Hematopoietic multipotent progenitor cell treated with erythropoietin and hydrocortisone succinate and interleukin-3 and kit ligand, for 6 days (in vitro differentiated cells): ENCODE results near the gene NAV2.

Source experiments
- DNase-seq: peaks from one replicate; pipeline ENCODE4 v3.0.0-alpha.2; 2015

NAV2 gene

DNA sequence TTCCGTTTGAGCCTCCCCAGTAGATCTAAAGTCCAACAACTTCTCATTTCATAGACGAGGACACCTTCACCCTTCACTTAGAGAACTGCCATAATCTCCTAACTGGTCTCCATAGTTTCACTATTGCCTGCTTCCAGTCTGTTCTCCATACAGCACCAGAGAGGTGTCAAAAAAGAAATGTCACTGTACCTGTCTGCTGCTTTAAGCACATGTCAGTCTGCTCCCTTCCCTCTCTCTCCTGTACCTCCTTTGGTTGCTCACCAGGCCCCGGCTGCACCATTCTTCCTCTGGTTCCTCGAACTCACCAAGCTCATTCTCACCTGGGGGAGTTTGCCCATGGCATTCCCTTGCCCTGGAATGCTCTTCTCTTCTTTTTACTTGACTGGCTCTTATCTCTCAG is 75.8 kb downstream of the NAV2 start:
- DNase-seq: no peak

DNA sequence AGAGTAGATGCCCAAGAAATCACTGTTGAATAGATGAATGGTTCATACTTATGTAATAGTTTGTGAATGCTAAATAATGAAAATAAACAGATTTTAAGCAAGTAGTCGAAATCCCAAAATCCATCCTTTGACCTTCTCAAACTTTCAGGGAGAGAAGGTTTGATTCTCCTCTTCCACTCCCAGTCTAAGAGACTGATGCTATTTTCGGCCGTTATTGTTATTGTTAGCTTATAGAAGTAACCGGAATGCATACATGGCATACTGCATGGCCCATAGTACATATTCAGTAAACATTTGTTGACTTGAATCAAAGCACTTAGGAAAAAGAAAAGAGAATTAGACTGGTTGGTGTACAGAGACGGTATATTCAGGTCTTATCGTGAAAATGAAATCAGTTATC is 76.6 kb downstream of the NAV2 start:
- no peak for DNase-seq

DNA sequence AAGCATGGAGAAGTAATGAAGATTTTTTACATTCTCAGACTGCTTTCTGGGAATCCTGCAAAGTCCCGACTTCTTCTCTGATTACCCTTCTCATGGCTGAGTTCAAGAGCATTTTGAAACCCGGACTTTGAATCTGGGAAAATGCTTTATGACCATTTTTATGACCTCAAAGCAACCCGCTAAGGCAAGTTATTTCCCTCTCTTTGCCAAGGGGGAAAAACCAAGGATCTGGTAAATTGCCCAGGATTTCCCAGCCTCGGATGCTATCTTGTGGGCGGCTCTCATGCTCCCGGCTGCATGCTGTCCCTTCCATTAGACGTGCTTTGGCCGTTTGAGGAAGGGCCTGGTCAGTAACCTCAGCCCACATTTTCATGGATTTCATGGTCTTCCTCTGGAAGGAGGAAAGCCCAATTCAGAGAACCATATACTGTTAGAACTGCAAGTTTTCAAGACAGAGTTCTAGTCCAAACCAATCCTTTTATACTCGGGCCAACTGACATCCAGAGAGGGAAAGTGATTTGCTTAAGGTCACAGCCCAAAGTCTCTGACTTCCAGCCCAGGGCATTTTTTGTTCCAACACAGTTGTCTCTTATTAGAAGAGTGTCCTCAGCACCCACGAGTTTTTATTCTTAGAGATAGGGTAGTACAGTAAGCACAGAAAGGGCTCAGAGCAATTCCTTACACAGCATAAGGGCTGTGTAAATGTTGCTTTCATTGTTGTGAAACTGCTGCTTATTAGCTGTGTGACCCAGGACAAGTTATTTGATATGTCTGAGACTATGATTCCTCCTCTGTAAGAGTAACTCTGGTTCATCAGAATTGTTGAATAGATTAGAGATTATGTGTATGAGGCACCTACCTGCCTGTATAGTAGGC is 77.4 kb downstream of the NAV2 start:
- DNase-seq: no peak

DNA sequence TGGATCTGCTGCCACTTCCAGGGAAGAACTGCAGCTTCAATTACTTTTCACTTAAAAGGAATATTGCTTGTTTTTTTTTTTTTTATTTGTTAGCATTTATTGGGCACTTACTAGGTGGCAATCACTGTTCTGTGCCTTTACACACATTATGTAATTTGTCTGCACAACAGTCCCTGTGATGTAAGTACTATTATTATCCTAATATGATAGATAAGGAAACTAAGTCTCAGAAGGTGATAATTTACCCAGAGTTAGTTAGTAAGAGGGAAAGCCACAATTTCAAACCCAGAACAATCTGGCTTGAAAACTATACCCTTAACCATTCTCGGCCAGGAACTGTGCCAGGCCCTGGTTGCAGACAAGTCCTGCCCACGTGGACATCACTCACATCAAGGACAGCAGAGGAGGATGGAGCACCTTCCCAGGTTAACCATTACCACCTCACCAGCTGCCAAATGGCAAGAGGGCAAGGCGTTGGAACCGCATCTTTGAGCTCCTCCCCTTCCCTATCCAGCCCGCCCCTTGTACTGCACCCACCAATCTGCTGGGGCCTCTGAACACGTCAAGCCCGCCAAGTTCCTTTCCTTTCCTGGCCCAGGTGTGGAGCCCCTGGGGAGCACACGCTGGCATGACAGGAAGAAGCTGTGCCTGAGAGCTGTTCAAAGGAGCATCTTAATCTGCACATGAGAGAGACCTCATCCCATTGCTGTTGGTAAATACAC is 78.4 kb downstream of the NAV2 start:
- no peak for DNase-seq

DNA sequence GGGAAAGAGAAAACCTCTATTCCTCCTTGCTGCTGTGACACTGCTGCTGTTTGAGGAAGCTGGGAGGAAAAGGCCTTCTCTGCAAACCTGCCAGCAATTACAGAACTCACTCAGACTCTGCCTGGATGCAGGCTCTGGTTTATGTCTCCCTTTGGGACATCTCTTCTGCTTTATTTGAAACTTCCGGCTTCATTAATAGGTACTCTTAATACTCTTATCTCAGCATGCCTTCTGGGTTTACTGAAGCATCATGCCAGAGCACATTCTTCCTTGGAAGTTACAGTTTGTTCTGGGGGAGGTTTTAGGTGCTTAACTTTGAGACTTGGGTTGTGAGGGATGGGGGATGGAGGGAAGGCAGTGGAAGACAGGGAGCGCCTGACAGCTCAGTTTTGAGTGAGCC is 79.9 kb downstream of the NAV2 start:
- DNase-seq: no peak

DNA sequence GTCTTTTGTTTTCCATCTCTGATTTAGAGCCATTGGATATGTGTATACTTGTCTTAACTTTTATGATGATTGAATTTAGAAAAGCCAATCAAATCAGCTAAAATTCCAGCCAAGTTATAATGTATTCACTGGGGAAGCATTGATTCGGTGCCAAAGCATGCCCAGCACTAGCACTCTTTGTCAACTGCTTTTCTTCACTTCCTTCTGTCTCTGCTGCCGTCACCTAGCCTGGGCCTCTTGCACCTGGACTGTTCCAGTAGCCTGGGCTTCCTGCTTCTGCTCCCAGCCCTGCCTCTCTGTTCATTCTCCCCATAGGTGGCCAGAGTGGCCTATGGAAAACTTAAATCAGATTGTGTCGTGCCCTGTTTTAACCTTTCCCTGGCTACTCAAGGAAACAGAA is 80.7 kb downstream of the NAV2 start:
- no peak for DNase-seq

DNA sequence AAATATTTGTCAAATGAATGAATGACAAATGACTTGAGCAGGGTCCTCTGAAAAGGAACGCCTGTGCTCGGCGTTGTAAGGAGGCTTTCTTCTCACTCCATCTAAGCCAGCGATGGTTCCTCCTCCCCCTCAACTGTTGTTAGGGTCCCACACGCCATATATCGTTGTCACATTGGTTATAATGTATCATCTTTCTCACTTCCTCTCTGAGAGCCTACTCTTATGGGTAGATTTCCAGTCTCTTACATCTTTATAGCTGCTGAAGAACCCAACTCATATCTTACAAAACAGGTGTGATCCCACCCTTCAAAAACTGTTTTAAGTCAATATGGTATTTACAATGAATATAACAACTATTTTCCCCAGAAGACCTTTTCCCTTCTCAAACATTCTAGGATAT is 81.5 kb downstream of the NAV2 start:
- DNase-seq: no peak

DNA sequence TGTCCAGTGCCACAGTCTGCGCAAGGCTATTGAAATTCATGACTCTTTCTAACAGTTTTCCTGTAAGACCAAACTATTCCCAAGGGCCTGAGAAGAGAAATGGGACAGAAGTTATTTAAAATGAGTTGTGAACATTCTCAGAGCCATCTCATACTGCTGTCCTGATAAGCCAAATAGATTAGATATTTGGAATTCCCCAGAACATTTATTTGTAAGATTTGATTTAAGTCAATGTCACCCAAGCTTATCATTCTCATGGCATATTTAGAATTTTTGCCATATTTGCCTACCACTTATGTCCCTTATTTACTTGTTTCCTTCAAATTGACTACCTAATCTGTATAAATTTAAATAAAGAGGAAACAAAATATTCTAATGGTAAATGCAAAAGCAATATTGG is 82.4 kb downstream of the NAV2 start:
- DNase-seq: no peak

DNA sequence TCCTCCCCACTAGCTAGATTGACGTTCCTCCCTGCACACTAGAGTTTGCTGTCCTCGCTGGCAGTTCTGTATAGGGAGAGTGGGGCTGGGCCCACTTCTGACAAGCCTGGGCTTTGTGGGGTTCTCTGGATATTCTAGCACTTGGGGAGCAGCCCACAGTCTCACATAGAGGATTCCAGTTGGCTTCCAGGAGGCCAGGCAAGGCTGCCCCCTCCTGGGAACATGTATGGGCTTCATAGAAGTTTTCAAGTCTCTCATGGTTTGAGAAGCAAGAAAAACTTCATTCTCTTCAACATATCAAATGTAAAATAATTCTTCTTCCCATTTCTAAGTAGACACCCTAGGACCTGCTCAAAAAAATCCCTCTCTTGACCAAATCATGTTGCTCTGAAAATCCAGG is 87.5 kb downstream of the NAV2 start:
- peak; percentile 9 for DNase-seq

DNA sequence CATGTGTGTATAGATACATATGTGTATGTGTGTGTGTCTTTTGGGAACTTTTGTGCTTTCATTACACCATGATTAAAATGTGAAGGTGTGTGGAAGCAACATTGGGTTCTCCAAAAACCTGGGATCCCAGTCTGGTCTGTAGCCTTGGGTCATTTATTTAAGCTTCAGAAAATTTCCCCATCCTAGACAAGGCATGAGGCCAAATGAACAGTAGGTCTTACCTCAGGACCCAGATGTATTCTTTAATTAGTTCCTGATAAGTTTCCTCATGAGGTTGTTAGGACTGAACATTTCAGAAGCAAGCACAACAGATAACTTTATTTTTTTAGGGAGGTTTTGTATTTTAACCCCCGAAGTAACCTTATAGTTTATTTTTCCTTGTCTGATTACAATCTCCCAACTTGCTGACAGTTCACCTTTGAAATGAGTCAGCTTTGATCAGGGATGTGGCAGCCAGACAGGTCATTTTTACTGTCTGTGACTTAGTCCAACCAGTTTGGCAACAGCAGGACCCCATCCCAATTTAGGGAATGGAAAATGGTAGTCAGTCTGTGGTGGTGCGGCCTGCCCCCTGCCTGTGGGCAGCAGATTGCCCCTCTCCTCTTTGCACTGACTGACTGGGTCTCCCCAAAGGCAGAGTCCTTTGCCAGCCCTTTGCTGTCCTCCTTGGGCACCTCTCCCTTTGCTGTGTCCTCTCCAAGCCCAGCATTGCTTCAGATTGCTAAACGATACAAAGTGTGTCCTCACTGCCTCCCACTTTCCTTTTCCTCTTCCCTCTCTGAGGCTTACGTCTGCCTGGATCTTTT is 88.3 kb downstream of the NAV2 start:
- DNase-seq: no peak

DNA sequence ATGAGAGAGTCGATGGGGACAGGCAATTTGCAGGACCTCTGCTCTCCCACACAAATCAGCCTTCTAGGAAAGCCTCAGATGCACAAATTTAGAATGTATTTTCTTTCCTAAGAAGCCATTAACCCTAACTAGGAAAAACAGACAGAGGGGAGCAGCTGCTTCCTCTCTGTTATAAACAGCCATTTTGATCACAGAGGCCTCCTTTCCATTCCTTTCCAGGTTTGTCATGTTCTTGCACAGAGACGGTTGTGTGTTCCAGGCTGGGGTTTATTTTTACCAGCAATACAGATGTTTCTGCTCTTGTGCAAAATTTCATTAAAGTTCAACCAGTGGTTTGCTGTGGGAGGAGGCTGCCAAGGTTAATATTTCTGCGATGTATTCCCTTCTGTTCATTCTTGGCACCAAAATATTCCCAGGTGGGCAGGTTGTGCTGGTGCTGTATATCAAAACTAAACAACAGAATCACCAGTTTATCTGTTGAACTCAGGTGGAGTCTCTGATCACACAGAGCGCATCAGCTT is 90.2 kb downstream of the NAV2 start:
- DNase-seq: no peak

DNA sequence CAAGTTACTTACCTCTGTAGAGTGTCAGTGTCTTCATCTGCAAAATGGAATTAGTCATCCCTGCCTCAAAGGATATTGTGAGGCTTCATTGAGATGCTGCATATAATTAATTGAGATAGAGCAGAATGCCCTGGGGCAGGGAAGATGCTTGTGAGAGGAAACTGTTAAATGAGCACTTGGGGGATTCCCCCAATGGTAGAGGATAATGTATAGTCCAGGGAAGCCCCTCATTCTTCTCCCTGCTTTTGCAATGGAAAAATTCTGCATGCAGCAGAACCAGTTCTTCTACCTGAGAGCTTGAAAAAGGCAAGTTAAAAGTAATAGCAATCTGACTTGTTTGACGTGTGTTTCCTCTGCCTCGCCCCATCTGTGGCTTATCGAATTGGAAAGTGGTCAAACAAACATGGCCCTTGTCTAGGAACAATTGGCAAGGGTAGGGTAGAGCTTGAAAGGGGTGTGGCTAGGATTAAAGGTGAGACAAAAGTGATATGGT is 90.9 kb downstream of the NAV2 start:
- no peak for DNase-seq

DNA sequence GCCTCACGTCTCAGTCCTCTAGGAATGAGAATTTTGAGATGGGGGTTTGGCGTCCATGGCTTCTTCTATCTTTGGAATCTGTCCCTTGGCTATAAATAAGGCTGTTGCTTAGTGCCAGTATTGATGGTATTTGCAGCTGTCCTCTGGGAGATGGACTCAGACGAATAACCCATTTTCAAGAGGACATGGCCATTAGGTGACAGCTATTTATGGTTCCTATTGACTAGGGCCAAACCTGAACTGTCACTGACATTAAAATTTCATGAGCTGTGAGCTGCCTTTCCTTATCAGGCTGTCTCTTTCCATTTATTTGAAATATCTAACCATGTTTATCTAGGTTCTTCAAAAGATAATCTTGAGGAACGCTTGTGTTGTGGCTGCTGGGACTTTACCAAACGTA is 92.7 kb downstream of the NAV2 start:
- no peak for DNase-seq

DNA sequence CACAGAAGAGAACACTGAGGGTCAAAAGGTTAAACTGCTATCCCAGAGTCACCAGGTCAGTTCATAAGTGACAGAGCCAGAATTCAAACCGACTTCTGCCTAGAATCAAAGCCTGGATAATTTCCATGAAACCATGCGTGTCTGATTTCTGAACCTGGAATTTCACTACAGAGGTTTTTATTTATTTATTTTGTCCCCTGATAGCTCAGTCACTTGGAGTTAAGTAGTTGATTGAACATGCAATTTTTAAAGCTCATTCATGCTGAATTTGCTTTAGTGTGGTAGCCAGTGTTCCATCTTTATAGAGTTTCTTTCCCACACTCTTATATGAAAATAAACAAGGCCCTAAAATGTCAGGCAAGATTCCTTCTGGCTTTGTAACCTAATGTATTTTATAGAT is 93.2 kb downstream of the NAV2 start:
- no peak for DNase-seq

DNA sequence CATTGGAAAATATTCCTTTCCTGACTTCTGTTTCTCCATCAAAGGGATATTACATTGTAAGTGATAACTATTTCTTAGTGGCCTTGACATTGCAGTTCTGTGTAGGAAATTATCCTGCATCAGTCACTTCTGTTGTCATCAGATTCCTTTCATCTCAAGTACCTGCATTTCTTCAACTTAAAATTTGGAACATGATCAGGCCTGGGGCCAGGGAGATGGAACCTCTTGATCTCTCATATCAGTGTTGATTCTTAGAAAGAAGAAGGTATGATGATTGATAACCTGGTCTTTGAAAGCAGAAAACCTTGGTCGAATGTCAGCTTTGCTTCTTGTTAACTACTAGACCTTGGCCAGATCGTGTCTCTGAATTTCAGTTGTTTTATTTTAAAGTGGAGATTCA is 93.6 kb downstream of the NAV2 start:
- DNase-seq: no peak

DNA sequence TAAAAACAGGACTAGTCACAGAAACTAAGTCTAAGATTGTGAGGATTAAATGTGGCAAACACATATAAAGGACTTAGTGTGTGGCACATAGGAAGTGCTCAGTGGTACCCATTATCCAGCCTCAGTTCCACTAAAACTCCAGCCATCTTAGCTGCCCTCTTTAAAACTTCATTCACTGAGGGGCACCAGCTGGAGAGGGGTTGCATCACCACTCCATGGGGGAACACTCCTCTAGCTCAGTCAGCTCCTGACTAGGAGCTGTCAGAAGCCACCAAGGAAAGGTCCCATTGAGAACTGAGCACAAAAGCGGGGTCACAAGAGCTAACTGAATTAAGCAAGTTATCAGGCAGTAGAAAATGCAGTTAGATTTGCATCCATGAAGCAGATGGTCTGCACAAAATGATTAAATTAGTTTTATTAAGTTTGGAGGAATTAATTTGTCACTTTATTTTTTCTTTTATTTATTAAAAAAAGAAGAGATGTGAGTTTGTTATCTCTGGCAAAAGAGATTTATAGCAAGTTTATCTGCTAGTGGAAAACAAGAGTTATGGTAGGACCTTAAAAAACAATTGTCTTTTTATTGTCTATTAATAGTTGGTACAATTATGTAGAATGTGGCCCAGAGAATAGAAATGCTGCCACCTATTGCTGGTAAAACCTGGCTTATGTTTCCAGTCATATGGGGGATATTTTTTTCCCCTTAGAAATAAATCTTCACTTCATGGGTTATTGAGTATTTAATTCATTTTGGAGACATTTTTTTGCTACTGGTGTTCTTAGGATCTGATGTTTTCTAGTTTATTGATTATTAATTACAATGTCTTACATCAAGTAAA is 95.7 kb downstream of the NAV2 start:
- DNase-seq: peak; percentile 7

DNA sequence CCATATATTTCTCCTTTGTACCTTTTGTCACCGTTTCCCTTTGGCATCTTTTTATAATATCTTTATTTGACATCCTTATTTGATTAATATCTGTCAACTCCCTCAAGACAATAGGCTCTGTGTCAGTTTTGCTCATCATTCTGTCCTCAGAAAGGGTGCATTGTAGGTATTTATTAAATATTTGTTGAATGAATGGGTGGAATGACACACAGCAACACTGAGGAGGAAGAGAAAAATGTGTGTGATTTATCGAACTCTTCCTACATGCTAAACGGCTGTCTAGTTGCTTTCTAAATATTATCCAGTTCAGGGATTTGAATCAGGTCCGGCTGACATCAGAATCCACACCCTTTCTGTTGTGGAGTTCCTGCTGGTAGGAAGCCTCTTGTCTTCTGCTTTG is 98.2 kb downstream of the NAV2 start:
- no peak for DNase-seq

DNA sequence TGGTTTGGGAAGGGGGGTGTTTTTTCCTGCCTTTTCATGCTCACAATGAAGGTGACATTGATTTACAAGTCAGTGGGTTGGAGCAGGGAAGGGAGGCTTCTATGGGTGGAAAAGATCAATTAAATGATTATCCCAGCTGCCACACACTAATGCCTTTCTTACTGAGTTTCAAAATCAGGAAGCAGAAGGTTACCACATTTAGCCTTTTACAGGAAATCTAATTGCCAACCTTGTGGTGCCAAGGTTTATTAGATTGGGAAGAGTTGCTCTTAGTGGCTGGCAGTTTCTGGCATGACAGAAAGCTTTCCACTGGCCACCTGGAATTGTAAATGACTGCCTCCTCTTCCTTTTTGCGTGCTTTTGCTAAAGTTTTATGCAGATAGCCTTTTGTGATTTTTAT is 98.7 kb downstream of the NAV2 start:
- peak; percentile 2 for DNase-seq

DNA sequence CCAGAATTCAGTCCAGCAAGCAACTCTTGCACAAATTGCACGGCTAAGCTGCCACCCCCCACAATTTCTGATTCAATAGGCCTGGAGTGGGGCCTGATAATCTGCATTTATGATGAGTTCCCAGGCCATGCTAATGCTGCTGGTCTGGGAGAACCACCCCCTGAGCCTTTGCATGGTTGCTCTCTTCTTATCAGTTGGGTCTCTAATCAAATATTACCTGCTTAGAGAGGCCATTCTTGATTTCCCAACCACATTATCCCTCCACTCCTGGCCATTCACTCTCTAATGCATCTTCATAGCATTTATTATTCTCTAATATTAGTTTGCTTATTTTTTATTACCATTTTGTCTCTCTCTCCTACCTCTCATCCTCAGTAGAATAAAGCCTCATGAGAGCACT is 99.5 kb downstream of the NAV2 start:
- no peak for DNase-seq

DNA sequence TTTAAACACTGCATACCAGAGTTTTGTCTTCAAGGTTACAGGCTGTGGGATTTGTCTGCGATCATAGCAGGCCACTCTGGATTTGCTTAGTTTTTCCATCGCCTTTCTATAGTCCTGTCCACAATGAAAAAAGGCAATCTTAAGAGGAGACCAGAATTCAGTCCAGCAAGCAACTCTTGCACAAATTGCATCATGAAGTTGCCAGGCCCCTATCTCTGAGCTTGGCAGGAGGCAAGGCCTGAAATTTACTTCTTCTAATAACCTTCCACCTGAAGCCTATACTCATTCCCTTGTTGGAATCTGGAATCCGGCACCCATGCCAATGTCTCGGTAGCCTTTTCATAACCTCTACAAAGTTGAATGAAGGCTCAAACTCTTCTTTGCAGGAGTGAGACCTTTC is 100.1 kb downstream of the NAV2 start:
- DNase-seq: no peak

DNA sequence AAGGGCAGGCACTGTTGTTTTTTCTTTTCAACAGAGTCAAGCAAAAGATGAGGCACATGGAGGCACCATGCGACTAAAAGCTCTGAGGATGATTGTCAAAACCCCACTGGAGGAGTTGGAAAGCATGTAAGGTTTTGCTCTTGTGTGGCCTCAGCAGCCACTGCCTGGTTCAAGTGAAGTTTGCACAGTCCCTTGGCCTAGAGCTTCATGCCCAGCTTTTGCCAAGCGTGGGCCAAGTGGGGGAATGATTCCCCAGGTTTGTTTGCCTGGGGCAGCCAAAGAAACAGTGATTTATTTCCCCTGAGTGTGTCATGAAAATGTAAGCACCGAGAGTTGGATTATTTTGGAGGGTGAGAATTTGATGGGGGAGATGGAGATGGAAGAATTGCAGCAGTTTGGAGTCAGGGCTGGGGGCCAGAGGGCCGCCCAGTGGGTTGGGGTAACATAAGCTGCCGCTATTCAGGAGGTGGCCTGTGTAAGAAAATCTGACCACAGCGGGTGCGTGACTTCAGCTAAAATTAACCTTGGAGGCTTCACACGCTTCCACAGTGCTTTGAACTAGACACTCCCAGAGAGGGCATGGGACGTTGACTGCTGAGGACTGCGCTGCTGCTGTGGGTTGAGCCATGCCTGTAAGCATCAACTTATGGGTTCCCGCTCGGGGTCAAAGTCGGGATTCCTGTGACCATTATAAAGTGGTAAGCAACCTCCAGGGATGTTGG is 100.7 kb downstream of the NAV2 start:
- DNase-seq: no peak

DNA sequence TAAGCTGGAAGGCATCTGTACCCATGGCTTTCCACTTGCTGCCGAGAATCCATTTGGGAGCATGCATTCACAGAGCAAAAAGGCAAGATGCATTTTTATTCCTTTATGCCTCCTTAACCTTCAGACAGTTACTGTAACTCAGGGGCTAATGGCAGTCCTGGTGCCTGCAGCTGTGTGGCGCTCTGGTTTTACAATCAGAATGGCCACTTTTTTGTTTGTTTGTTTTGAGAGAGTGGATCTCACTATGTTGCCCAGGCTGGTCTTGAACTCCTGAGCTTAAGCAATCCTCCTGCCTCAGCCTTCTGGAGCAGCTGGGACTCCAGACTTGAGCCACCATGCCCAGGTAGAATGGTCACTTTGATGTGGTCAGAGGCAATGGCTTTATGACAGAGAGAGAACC is 101.8 kb downstream of the NAV2 start:
- DNase-seq: no peak
